ENCODE measurements around the gene USP36. TPM values are rescaled to one million over a fixed set of nuclear protein-coding genes. Genes with fewer than 3 reads are reported as not detected.

USP36 gene
- total RNA-seq, 1 experiment from 2014 or later: 74.0 TPM

GRCh38 chr17:78759203-78759968 lies 81.2 kb downstream of the USP36 start:
- DNase-seq (ENCODE audit: low spot score) (no peak), ATAC-seq (no peak)
- no peaks in the 10 kb centered on the region for H3K36me3 Mint-ChIP-seq
- H3K27me3 Mint-ChIP-seq (ENCODE audit: low read depth): no peaks in the 10 kb centered on the region
- TF ChIP-seq, protein P1, sequence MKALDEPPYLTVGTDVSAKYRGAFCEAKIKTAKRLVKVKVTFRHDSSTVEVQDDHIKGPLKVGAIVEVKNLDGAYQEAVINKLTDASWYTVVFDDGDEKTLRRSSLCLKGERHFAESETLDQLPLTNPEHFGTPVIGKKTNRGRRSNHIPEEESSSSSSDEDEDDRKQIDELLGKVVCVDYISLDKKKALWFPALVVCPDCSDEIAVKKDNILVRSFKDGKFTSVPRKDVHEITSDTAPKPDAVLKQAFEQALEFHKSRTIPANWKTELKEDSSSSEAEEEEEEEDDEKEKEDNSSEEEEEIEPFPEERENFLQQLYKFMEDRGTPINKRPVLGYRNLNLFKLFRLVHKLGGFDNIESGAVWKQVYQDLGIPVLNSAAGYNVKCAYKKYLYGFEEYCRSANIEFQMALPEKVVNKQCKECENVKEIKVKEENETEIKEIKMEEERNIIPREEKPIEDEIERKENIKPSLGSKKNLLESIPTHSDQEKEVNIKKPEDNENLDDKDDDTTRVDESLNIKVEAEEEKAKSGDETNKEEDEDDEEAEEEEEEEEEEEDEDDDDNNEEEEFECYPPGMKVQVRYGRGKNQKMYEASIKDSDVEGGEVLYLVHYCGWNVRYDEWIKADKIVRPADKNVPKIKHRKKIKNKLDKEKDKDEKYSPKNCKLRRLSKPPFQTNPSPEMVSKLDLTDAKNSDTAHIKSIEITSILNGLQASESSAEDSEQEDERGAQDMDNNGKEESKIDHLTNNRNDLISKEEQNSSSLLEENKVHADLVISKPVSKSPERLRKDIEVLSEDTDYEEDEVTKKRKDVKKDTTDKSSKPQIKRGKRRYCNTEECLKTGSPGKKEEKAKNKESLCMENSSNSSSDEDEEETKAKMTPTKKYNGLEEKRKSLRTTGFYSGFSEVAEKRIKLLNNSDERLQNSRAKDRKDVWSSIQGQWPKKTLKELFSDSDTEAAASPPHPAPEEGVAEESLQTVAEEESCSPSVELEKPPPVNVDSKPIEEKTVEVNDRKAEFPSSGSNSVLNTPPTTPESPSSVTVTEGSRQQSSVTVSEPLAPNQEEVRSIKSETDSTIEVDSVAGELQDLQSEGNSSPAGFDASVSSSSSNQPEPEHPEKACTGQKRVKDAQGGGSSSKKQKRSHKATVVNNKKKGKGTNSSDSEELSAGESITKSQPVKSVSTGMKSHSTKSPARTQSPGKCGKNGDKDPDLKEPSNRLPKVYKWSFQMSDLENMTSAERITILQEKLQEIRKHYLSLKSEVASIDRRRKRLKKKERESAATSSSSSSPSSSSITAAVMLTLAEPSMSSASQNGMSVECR (CRISPR knock-in tag; IDR thresholded peaks at IDR 0.05; ENCODE audit: borderline replicate concordance): no peak
- TF ChIP-seq GTF2I (CRISPR knock-in tag; conservative IDR thresholded peaks at IDR 0.05) (no peak), TEAD4 (CRISPR knock-in tag; IDR thresholded peaks at IDR 0.05) (no peak), ZNF219 (CRISPR knock-in tag; IDR thresholded peaks at IDR 0.05; ENCODE audit: borderline replicate concordance) (no peak), EMX1 (CRISPR knock-in tag; IDR thresholded peaks at IDR 0.05) (no peak), MLX (CRISPR knock-in tag; IDR thresholded peaks at IDR 0.05) (no peak), FOXJ3 (CRISPR knock-in tag; IDR thresholded peaks at IDR 0.05; ENCODE audit: borderline replicate concordance) (no peak), ZNF396 (CRISPR knock-in tag; IDR thresholded peaks at IDR 0.05; ENCODE audit: borderline replicate concordance) (no peak), ZNF263 (CRISPR knock-in tag; IDR thresholded peaks at IDR 0.05; ENCODE audit: low read depth) (no peak), SMAD3 (CRISPR knock-in tag; IDR thresholded peaks at IDR 0.05; ENCODE audit: borderline replicate concordance) (no peak), E2F5 (CRISPR knock-in tag; IDR thresholded peaks at IDR 0.05) (no peak), ZNF671 (CRISPR knock-in tag; IDR thresholded peaks at IDR 0.05) (no peak), PRRX2 (CRISPR knock-in tag; IDR thresholded peaks at IDR 0.05) (no peak), ATF3 (CRISPR knock-in tag; conservative IDR thresholded peaks at IDR 0.05) (no peak), ZNF423 (CRISPR knock-in tag; IDR thresholded peaks at IDR 0.05) (no peak), HMGXB4 (CRISPR knock-in tag; IDR thresholded peaks at IDR 0.05) (no peak), CBFB (CRISPR knock-in tag; IDR thresholded peaks at IDR 0.05; ENCODE audit: low read depth) (no peak)
- TF ChIP-seq, protein P2, sequence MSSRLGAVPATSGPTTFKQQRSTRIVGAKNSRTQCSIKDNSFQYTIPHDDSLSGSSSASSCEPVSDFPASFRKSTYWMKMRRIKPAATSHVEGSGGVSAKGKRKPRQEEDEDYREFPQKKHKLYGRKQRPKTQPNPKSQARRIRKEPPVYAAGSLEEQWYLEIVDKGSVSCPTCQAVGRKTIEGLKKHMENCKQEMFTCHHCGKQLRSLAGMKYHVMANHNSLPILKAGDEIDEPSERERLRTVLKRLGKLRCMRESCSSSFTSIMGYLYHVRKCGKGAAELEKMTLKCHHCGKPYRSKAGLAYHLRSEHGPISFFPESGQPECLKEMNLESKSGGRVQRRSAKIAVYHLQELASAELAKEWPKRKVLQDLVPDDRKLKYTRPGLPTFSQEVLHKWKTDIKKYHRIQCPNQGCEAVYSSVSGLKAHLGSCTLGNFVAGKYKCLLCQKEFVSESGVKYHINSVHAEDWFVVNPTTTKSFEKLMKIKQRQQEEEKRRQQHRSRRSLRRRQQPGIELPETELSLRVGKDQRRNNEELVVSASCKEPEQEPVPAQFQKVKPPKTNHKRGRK (CRISPR knock-in tag; IDR thresholded peaks at IDR 0.05; ENCODE audit: borderline replicate concordance): no peak
- TF ChIP-seq, protein P3, sequence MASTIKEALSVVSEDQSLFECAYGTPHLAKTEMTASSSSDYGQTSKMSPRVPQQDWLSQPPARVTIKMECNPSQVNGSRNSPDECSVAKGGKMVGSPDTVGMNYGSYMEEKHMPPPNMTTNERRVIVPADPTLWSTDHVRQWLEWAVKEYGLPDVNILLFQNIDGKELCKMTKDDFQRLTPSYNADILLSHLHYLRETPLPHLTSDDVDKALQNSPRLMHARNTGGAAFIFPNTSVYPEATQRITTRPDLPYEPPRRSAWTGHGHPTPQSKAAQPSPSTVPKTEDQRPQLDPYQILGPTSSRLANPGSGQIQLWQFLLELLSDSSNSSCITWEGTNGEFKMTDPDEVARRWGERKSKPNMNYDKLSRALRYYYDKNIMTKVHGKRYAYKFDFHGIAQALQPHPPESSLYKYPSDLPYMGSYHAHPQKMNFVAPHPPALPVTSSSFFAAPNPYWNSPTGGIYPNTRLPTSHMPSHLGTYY (CRISPR knock-in tag; IDR thresholded peaks at IDR 0.05): no peak
- 0 out of 2 replicates have a peak, but pooled peaks cover 5% of the 10 kb centered on the region for H3K9me3 Mint-ChIP-seq
- peaks cover 6% of the 10 kb centered on the region for H3K4me1 Mint-ChIP-seq
- H3K4me3 Mint-ChIP-seq: no peak overlapping the region
- POLR2A ChIA-PET: no interaction called here
- CTCF ChIA-PET: no interaction called here
- H3K27ac Mint-ChIP-seq: no peak overlapping the region
